Measurements from ENCODE around the gene RUFY4. TPM values are rescaled to one million over a fixed set of nuclear protein-coding genes. Genes with fewer than 3 reads are reported as not detected.

RUFY4 gene
- total RNA-seq, 1 donor from 2014 or later: not detected

- Mint-ChIP-seq H3K36me3 (ENCODE audit: low read depth) (no peaks in the 10 kb centered on the region), H3K9me3 (ENCODE audit: low read depth) (no peaks in the 10 kb centered on the region), H3K4me1 (ENCODE audit: low read depth) (peaks cover 3% of the 10 kb centered on the region), H3K4me3 (ENCODE audit: unreplicated experiment) (no peak overlapping the region), H3K27ac (ENCODE audit: unreplicated experiment) (no peak overlapping the region), H3K27me3 (ENCODE audit: low read depth) (peaks cover 1% of the 10 kb centered on the region)
- no peak for DNase-seq (ENCODE audit: low spot score)
- TF ChIP-seq, protein P1, sequence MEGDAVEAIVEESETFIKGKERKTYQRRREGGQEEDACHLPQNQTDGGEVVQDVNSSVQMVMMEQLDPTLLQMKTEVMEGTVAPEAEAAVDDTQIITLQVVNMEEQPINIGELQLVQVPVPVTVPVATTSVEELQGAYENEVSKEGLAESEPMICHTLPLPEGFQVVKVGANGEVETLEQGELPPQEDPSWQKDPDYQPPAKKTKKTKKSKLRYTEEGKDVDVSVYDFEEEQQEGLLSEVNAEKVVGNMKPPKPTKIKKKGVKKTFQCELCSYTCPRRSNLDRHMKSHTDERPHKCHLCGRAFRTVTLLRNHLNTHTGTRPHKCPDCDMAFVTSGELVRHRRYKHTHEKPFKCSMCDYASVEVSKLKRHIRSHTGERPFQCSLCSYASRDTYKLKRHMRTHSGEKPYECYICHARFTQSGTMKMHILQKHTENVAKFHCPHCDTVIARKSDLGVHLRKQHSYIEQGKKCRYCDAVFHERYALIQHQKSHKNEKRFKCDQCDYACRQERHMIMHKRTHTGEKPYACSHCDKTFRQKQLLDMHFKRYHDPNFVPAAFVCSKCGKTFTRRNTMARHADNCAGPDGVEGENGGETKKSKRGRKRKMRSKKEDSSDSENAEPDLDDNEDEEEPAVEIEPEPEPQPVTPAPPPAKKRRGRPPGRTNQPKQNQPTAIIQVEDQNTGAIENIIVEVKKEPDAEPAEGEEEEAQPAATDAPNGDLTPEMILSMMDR (IDR thresholded peaks at IDR 0.05): no peak
Measured at GRCh38 chr2:218073185-218073584, 4.1 kb downstream of the RUFY4 start.

GRCh38 chr2:218074031-218074430 lies 5.0 kb downstream of the RUFY4 start:
- DNase-seq (ENCODE audit: low spot score): no peak
- H3K27ac Mint-ChIP-seq (ENCODE audit: unreplicated experiment): no peak overlapping the region
- TF ChIP-seq, protein P1 (IDR thresholded peaks at IDR 0.05): peak; percentile 74
- no peaks in the 10 kb centered on the region for H3K27me3 Mint-ChIP-seq (ENCODE audit: low read depth)
- no peaks in the 10 kb centered on the region for H3K9me3 Mint-ChIP-seq (ENCODE audit: low read depth)
- H3K36me3 Mint-ChIP-seq (ENCODE audit: low read depth): no peaks in the 10 kb centered on the region
- H3K4me1 Mint-ChIP-seq (ENCODE audit: low read depth): no peaks in the 10 kb centered on the region
- no peak overlapping the region for H3K4me3 Mint-ChIP-seq (ENCODE audit: unreplicated experiment)

GRCh38 chr2:218075975-218076811 lies 7.1 kb downstream of the RUFY4 start:
- no peak overlapping the region for H3K4me3 Mint-ChIP-seq (ENCODE audit: unreplicated experiment)
- no peaks in the 10 kb centered on the region for H3K9me3 Mint-ChIP-seq (ENCODE audit: low read depth)
- no peak overlapping the region for H3K27ac Mint-ChIP-seq (ENCODE audit: unreplicated experiment)
- no peak for DNase-seq (ENCODE audit: low spot score)
- H3K36me3 Mint-ChIP-seq (ENCODE audit: low read depth): no peaks in the 10 kb centered on the region
- H3K27me3 Mint-ChIP-seq (ENCODE audit: low read depth): no peaks in the 10 kb centered on the region
- TF ChIP-seq, protein P1 (IDR thresholded peaks at IDR 0.05): no peak
- H3K4me1 Mint-ChIP-seq (ENCODE audit: low read depth): peaks cover 11% of the 10 kb centered on the region

DNA sequence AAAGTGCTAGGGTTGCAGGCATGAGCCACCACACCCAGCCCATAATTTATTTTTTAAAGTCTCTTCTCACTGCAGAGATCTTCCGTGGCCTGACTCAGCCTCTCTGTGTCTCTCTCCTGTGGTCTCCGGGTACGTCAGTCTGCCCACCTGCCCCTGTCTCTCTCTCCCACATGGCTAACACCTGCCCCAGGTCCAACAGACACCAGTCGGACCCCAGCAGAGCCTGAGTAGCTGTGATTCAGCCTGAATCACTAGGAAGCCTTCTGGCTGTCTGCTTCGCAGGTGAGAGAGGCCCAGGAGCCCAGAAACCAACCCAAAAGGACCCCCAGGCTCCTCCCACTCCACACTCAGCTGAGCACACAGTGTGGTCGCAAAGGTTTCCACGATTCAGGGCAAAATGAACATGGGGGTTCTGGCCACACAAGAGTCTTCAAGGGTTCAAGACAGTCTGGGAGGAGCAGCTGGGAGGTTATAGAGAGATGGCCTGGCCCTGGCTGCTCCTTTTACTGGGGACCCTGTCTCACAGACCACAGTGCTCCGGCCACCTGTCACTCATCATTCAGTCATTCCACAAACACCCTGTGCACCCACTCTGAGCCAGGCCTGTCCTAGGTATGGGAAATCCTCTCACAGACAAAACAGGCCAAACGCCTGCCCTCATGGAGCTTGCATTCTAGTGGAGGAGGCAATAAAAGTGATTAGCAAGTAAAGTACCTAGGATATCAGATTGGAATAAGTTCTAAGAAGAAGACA lies 8.6 kb downstream of the RUFY4 start:
- DNase-seq (ENCODE audit: low spot score): no peak
- H3K27ac Mint-ChIP-seq (ENCODE audit: unreplicated experiment): no peak overlapping the region
- H3K36me3 Mint-ChIP-seq (ENCODE audit: low read depth): no peaks in the 10 kb centered on the region
- no peak overlapping the region for H3K4me3 Mint-ChIP-seq (ENCODE audit: unreplicated experiment)
- TF ChIP-seq, protein P1 (IDR thresholded peaks at IDR 0.05): no peak
- peaks cover 25% of the 10 kb centered on the region for H3K4me1 Mint-ChIP-seq (ENCODE audit: low read depth)
- H3K9me3 Mint-ChIP-seq (ENCODE audit: low read depth): no peaks in the 10 kb centered on the region
- no peaks in the 10 kb centered on the region for H3K27me3 Mint-ChIP-seq (ENCODE audit: low read depth)
